A673 (cell line): ENCODE data around the gene SSH2. TPM values are rescaled to one million over a fixed set of nuclear protein-coding genes. Genes with fewer than 3 reads are reported as not detected.

Experiments used
- BruUV-seq: library from RNA; stranded (reverse); fragments of 400-500 nt; replicated peaks from 2 replicates; lab custom pipeline; 2021; lab: Mats Ljungman, UMichigan
- CTCF ChIA-PET: fragments of 300-600 bp; sonication (Branson Sonifier 250); formaldehyde crosslinking; loops from one replicate; lab custom pipeline; 2022; ENCODE audit warnings: antibody characterized with exemption; lab: Charles Lee
- POLR2A ChIA-PET: fragments of 300-600 bp; sonication (Branson Sonifier 250); formaldehyde crosslinking; loops from one replicate; lab custom pipeline; 2022; ENCODE audit warnings: antibody characterized with exemption; ENCODE audit not compliant: low non-redundant PET; lab: Charles Lee
- DNase-seq: peaks from one replicate; pipeline ENCODE4 v3.0.0-alpha.2; 2015; ENCODE audit warnings: low spot score
- H3K27ac ChIP-seq: fragments of 200-600 bp; sonication (generic); 2 replicates; pipeline ENCODE4 v1.5.1; 2016; ENCODE audit warnings: mixed run types, low read depth, mild to moderate bottlenecking, mixed read lengths, antibody characterized with exemption, low read length; ENCODE audit not compliant: poor library complexity, severe bottlenecking
- H3K27me3 ChIP-seq: fragments of 200-600 bp; sonication (generic); replicated peaks from 2 replicates; pipeline ENCODE4 v1.6.1; 2017; ENCODE audit warnings: mixed run types, low read depth, mild to moderate bottlenecking, mixed read lengths, antibody characterized with exemption, low read length; ENCODE audit not compliant: insufficient read depth, poor library complexity
- H3K36me3 ChIP-seq: fragments of 200-600 bp; sonication (generic); 2 replicates; pipeline ENCODE4 v1.6.1; 2016; ENCODE audit warnings: mixed run types, mild to moderate bottlenecking, mixed read lengths, antibody characterized with exemption, low read length; ENCODE audit not compliant: insufficient read depth, poor library complexity, severe bottlenecking
- H3K4me1 ChIP-seq: fragments of 200-600 bp; sonication (generic); 2 replicates; pipeline ENCODE4 v1.6.1; 2017; ENCODE audit warnings: mixed run types, mild to moderate bottlenecking, mixed read lengths, antibody characterized with exemption, low read length; ENCODE audit not compliant: insufficient read depth, poor library complexity, severe bottlenecking
- H3K4me3 ChIP-seq: fragments of 200-600 bp; sonication (generic); 2 replicates; pipeline ENCODE4 v1.5.1; 2016; ENCODE audit warnings: low read depth, mixed run types, mild to moderate bottlenecking, mixed read lengths, low read length; ENCODE audit not compliant: poor library complexity, severe bottlenecking
- H3K9me3 ChIP-seq: fragments of 200-600 bp; sonication (generic); 2 replicates; pipeline ENCODE4 v1.6.1; 2016; ENCODE audit warnings: mixed run types, low read depth, mild to moderate bottlenecking, mixed read lengths, antibody characterized with exemption, low read length; ENCODE audit not compliant: poor library complexity, severe bottlenecking
- EZH2 ChIP-seq: fragments of 200-600 bp; sonication (generic); IDR thresholded peaks from 2 replicates; pipeline ENCODE4 v1.6.1; 2017; ENCODE audit warnings: borderline replicate concordance, low read depth, mild to moderate bottlenecking, mixed read lengths, antibody characterized with exemption, low read length; ENCODE audit not compliant: poor library complexity, severe bottlenecking
- intact Hi-C: fragments of 100-400 bp; cut with micrococcal nuclease; formaldehyde crosslinking; loops from one replicate; pipeline ENCODE4 v1.10.0; 2022; ENCODE audit not compliant: unreplicated experiment
- total RNA-seq: library from RNA; stranded (reverse); gene quantifications from 2 replicates; pipeline ENCODE4 v1.2.3, GENCODE V29; 2021
- TF ChIP-seq, protein P1 (sequence below): fragments of 300-800, 200-600 bp; sonication (generic); conservative IDR thresholded peaks from 2 replicates; pipeline ENCODE4 v1.5.1; 2017; ENCODE audit warnings: low read depth, mild to moderate bottlenecking, antibody characterized with exemption, low read length, moderate library complexity, mixed read lengths

Gene SSH2
- total RNA-seq, 1 experiment from 2014 or later = 75.5 TPM

DNA sequence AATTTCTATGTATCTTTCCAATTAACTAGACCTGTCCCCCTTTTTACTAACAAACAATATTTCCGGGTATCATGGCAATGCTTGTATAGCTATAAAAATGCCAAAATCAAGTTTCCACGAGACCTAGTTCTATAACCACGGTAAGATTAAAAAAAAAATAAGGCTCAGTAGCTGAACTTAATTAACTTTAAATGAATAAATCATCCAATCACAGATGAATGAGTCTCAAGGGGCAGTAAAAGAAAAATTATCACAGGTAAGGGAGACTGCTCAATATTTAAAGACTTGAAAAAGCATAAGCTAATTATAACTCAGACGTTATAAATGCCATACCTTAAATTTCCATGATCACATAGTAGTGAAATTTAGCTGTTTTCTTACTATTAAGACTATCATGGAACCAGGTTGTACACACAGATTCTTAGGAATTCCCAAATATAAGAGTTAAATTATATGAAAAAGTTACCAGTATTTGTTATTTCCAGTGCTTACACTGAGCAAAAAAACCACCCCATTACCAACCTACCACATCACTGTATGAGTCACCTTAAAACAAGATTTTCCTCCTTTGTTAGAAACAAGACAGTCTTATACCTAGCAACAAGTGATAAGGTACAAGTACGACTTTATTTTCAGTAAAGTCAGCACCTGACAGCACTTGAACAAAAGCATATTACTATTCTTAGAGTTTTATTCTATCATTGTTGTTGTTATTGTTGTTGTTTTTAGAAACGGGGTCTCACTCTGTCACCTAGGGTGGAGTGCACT, 20.6 kb downstream of the SSH2 start:
- Histone ChIP-seq H3K9me3 (peaks cover 16% of the 10 kb centered on the region), H3K27me3 (no peaks in the 10 kb centered on the region), H3K4me3 (no peak overlapping the region), H3K27ac (no peak overlapping the region), H3K36me3 (no peaks in the 10 kb centered on the region), H3K4me1 (no peaks in the 10 kb centered on the region)
- intact Hi-C loops = no loop called here
- no peak for TF ChIP-seq EZH2
- TF ChIP-seq, protein P1, sequence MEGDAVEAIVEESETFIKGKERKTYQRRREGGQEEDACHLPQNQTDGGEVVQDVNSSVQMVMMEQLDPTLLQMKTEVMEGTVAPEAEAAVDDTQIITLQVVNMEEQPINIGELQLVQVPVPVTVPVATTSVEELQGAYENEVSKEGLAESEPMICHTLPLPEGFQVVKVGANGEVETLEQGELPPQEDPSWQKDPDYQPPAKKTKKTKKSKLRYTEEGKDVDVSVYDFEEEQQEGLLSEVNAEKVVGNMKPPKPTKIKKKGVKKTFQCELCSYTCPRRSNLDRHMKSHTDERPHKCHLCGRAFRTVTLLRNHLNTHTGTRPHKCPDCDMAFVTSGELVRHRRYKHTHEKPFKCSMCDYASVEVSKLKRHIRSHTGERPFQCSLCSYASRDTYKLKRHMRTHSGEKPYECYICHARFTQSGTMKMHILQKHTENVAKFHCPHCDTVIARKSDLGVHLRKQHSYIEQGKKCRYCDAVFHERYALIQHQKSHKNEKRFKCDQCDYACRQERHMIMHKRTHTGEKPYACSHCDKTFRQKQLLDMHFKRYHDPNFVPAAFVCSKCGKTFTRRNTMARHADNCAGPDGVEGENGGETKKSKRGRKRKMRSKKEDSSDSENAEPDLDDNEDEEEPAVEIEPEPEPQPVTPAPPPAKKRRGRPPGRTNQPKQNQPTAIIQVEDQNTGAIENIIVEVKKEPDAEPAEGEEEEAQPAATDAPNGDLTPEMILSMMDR = no peak
- no TSS peak for BruUV-seq
- no peak for DNase-seq
- CTCF ChIA-PET = no interaction called here
- POLR2A ChIA-PET = no interaction called here

DNA sequence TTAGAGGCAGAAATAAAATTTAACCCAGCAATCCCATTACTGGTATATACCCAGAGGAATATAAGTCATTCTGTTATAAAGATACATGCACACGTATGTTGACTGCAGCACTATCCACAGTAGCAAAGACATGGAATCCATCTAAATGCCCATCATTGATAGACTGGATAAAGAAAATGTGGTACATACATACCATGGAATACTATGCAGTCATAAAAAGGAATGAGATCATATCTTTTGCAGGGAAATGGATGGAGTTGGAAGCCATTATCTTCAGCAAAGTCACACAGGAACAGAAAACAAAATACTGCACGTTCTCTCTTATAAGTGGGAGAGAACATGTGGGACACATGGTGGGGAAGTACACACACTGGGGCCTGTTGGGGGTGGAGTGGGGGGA, 23.1 kb downstream of the SSH2 start:
- ChIA-PET CTCF (no interaction called here), POLR2A (no interaction called here)
- no TSS peak for BruUV-seq
- TF ChIP-seq, protein P1 = no peak
- no peak for TF ChIP-seq EZH2
- no peaks in the 10 kb centered on the region for H3K27me3 ChIP-seq
- no peak for DNase-seq
- intact Hi-C loops = no loop called here
- no peaks in the 10 kb centered on the region for H3K36me3 ChIP-seq
- peaks cover 16% of the 10 kb centered on the region for H3K9me3 ChIP-seq
- H3K4me3 ChIP-seq = no peak overlapping the region
- H3K27ac ChIP-seq = no peak overlapping the region
- H3K4me1 ChIP-seq = no peaks in the 10 kb centered on the region

DNA sequence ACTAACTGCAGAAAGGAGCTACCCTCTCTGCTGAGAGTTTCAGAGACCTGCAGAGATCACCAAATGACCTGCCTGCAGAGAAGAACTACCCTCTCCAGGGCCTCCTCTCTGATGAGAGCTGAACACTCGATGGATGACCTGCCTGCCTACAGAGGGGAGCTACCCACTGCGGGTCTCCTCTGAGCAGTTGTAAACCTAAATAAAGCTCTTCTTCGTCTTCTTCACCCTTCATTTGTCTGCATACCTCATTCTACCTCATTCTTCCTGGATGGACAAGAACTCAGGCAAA, 24.2 kb downstream of the SSH2 start:
- CTCF ChIA-PET = no interaction called here

More for the DNA sequence above, 24.2 kb downstream of the SSH2 start:
- Histone ChIP-seq H3K36me3 (no peaks in the 10 kb centered on the region), H3K9me3 (peaks cover 16% of the 10 kb centered on the region), H3K4me1 (no peaks in the 10 kb centered on the region), H3K27me3 (no peaks in the 10 kb centered on the region), H3K4me3 (no peak overlapping the region), H3K27ac (no peak overlapping the region)
- POLR2A ChIA-PET = no interaction called here
- no TSS peak for BruUV-seq
- DNase-seq = no peak
- TF ChIP-seq, protein P1 = no peak
- TF ChIP-seq EZH2 = no peak
- intact Hi-C loops = no loop called here
